B cell (primary cell): ENCODE results near the gene SH3RF3. TPM values are rescaled to one million over a fixed set of nuclear protein-coding genes. Genes with fewer than 3 reads are reported as not detected.

Experiments used
- ATAC-seq: fragments of 200-7000 bp; cut with Tn5 transposase; one replicate; pipeline ENCODE4 v1.10.0; 2021; ENCODE audit warnings: low read depth, mild to moderate bottlenecking, moderate number of reproducible peaks, moderate library complexity
- CTCF ChIA-PET: fragments of 350-600 bp; sonication (Branson Sonifier 250); formaldehyde crosslinking; loops from one replicate; lab custom pipeline; 2021; ENCODE audit warnings: antibody characterized with exemption, inconsistent platforms; lab: Charles Lee
- POLR2A ChIA-PET: fragments of 350-600 bp; sonication (Branson Sonifier 250); formaldehyde crosslinking; loops from one replicate; lab custom pipeline; 2021; ENCODE audit warnings: antibody characterized with exemption; lab: Charles Lee
- DNase-seq: peaks from one replicate; pipeline ENCODE4 v3.0.0; 2013
- H2AFZ ChIP-seq: 2 replicates; pipeline ENCODE4 v1.6.1; 2012; ENCODE audit warnings: mild to moderate bottlenecking, low read depth, low read length; ENCODE audit not compliant: insufficient read depth, poor library complexity, severe bottlenecking
- H3K27ac ChIP-seq, 2 donors: 1 replicate in 1 of 2; 2 replicates in 1 of 2; pipeline ENCODE4 v1.5.1; 2012 to 2013; ENCODE audit warnings: low read length in 2 of 2, mild to moderate bottlenecking in 2 of 2, moderate library complexity in 1 of 2
- H3K27me3 ChIP-seq, 4 experiments: fragments of 200-600 bp in 1 of 4; sonication (generic) in 1 of 4; replicated peaks in 1 of 4; 1 replicate in 2 of 4; 2 replicates in 2 of 4; pipeline versions ENCODE4 v1.6.1 to v1.7.0; 2013 to 2016; ENCODE audit warnings: low read length in 3 of 4, mild to moderate bottlenecking in 2 of 4, mixed read lengths in 1 of 4, moderate library complexity in 1 of 4; ENCODE audit not compliant: insufficient read depth in 4 of 4, control insufficient read depth in 3 of 4; ENCODE audit errors: control extremely low read depth in 1 of 4
- H3K36me3 ChIP-seq, 2 experiments: replicated peaks in 1 of 2; 1 replicate in 1 of 2; 2 replicates in 1 of 2; pipeline versions ENCODE4 v1.6.1 to v1.7.1; 2013; ENCODE audit warnings: low read length in 1 of 2; ENCODE audit not compliant: insufficient read depth in 2 of 2, control insufficient read depth in 1 of 2; ENCODE audit errors: control extremely low read depth in 1 of 2, extremely low read depth in 1 of 2
- H3K4me1 ChIP-seq, 2 donors: fragments of 200-600 bp in 1 of 2; sonication (generic) in 1 of 2; 1 replicate in 1 of 2; 2 replicates in 1 of 2; pipeline versions ENCODE4 v1.5.1 to v1.6.1; 2013 to 2017; ENCODE audit warnings: low read length in 2 of 2; ENCODE audit not compliant: control insufficient read depth in 2 of 2, insufficient read depth in 2 of 2
- H3K4me2 ChIP-seq: replicated peaks from 2 replicates; pipeline ENCODE3; 2012; ENCODE audit warnings: mild to moderate bottlenecking, low read depth, low read length; ENCODE audit not compliant: poor library complexity, severe bottlenecking
- H3K4me3 ChIP-seq, 5 experiments: fragments of 200-600 bp in 1 of 5; sonication (generic) in 1 of 5; 1 replicate in 3 of 5; 2 replicates in 2 of 5; pipeline versions ENCODE4 v1.5.1 to v1.7.0; 2011 to 2016; ENCODE audit warnings: low read length in 4 of 5, mild to moderate bottlenecking in 4 of 5, low read depth in 2 of 5, control low read depth in 1 of 5, moderate library complexity in 1 of 5; ENCODE audit not compliant: insufficient read depth in 1 of 5; ENCODE audit errors: control extremely low read depth in 1 of 5, extremely low read depth in 1 of 5
- H3K79me2 ChIP-seq: fragments of 200-600 bp; sonication (generic); one replicate; pipeline ENCODE4 v1.6.0; 2016; ENCODE audit warnings: low read length; ENCODE audit not compliant: control insufficient read depth, insufficient read depth
- H3K9ac ChIP-seq: fragments of 200-600 bp; sonication (generic); 2 replicates; pipeline ENCODE4 v1.6.1; 2017; ENCODE audit warnings: mild to moderate bottlenecking, low read length, moderate library complexity
- H3K9me3 ChIP-seq, 3 donors: one replicate each; pipeline versions ENCODE4 v1.6.1 to v1.7.1; 2013; ENCODE audit warnings: low read length in 2 of 3; ENCODE audit not compliant: control insufficient read depth in 2 of 3, insufficient read depth in 1 of 3; ENCODE audit errors: control extremely low read depth in 1 of 3
- H4K20me1 ChIP-seq: 2 replicates; pipeline ENCODE4 v1.6.0; 2012; ENCODE audit warnings: mild to moderate bottlenecking, low read length; ENCODE audit not compliant: insufficient read depth, control insufficient read depth, poor library complexity, severe bottlenecking
- H3K27ac Mint-ChIP-seq: one replicate; pipeline ENCODE4 v1.8.0; 2021; ENCODE audit warnings: mixed read lengths
- H3K27me3 Mint-ChIP-seq: one replicate; pipeline ENCODE4 v1.8.0; 2021; ENCODE audit warnings: mixed read lengths
- H3K4me1 Mint-ChIP-seq: one replicate; pipeline ENCODE4 v1.8.0; 2021; ENCODE audit warnings: mixed read lengths
- H3K4me3 Mint-ChIP-seq: one replicate; pipeline ENCODE4 v1.8.0; 2021; ENCODE audit warnings: mixed read lengths
- H3K9me3 Mint-ChIP-seq: one replicate; pipeline ENCODE4 v1.8.0; 2022; ENCODE audit warnings: mixed read lengths; ENCODE audit not compliant: insufficient read depth
- EZH2 ChIP-seq: IDR thresholded peaks from 2 replicates; pipeline ENCODE4 v1.6.1; 2012; ENCODE audit warnings: borderline replicate concordance, low read depth, mild to moderate bottlenecking, moderate library complexity, low read length; ENCODE audit not compliant: insufficient read depth, poor library complexity, severe bottlenecking
- whole genome bisulfite sequencing: methylation state at CpG from one replicate; pipeline ENCODE4 v1.1.5; 2013; ENCODE audit warnings: missing lambda C conversion rate; ENCODE audit not compliant: insufficient coverage; 5-methylcytosine and 5-hydroxymethylcytosine counted together
- intact Hi-C: fragments of 100-400 bp; cut with micrococcal nuclease; formaldehyde crosslinking; loops from one replicate; pipeline ENCODE4 v1.10.0; 2022
- polyA plus RNA-seq: library from polyadenylated mRNA; depleted of rRNA; stranded (reverse); fragments of >200 nt; gene quantifications from 2 replicates; pipeline ENCODE4 v1.2.3, GENCODE V29; 2012
- total RNA-seq, 2 donors: library from RNA; stranded (reverse); fragments of 120-200 nt in 1 of 2; gene quantifications; 1 replicate in 1 of 2; 2 replicates in 1 of 2; pipeline versions ENCODE4 v1.2.3 to v1.2.4, GENCODE V29; 2013 to 2022
- TF ChIP-seq, protein P1 (sequence below): fragments of 200-600 bp; IDR thresholded peaks from one replicate; pipeline ENCODE4 v1.8.0; 2022; ENCODE audit warnings: antibody characterized with exemption, mild to moderate bottlenecking

Gene SH3RF3
- total and polyA plus RNA-seq, 2 donors (not counting 1 experiment from before 2014, with no cell fraction given): 0.07 to 1.2 TPM

GRCh38 chr2:109268916-109269315 lies 139.9 kb downstream of the SH3RF3 start:
- no peaks in the 10 kb centered on the region for H3K9me3 Mint-ChIP-seq
- ATAC-seq (no peak), DNase-seq (no peak)
- Histone ChIP-seq H3K36me3 (no peaks in the 10 kb centered on the region), H3K79me2 (peaks cover 6% of the 10 kb centered on the region), H3K4me3 (no peak overlapping the region), H3K4me1 (no peaks in the 10 kb centered on the region), H2AFZ (no peak overlapping the region), H4K20me1 (no peaks in the 10 kb centered on the region), H3K9ac (no peak overlapping the region), H3K27me3 (no peaks in the 10 kb centered on the region), H3K9me3 (no peaks in the 10 kb centered on the region), H3K27ac (no peak overlapping the region), H3K4me2 (no peak overlapping the region)
- H3K27me3 Mint-ChIP-seq: no peaks in the 10 kb centered on the region
- 90% methylated on average over 7 of the region's 7 CpGs for WGBS
- intact Hi-C loops: no loop called here
- no peak overlapping the region for H3K4me3 Mint-ChIP-seq
- H3K27ac Mint-ChIP-seq: no peak overlapping the region
- ChIA-PET POLR2A (no interaction called here), CTCF (no interaction called here)
- TF ChIP-seq, protein P1, sequence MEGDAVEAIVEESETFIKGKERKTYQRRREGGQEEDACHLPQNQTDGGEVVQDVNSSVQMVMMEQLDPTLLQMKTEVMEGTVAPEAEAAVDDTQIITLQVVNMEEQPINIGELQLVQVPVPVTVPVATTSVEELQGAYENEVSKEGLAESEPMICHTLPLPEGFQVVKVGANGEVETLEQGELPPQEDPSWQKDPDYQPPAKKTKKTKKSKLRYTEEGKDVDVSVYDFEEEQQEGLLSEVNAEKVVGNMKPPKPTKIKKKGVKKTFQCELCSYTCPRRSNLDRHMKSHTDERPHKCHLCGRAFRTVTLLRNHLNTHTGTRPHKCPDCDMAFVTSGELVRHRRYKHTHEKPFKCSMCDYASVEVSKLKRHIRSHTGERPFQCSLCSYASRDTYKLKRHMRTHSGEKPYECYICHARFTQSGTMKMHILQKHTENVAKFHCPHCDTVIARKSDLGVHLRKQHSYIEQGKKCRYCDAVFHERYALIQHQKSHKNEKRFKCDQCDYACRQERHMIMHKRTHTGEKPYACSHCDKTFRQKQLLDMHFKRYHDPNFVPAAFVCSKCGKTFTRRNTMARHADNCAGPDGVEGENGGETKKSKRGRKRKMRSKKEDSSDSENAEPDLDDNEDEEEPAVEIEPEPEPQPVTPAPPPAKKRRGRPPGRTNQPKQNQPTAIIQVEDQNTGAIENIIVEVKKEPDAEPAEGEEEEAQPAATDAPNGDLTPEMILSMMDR: no peak
- TF ChIP-seq EZH2: no peak
- no peaks in the 10 kb centered on the region for H3K4me1 Mint-ChIP-seq

DNA sequence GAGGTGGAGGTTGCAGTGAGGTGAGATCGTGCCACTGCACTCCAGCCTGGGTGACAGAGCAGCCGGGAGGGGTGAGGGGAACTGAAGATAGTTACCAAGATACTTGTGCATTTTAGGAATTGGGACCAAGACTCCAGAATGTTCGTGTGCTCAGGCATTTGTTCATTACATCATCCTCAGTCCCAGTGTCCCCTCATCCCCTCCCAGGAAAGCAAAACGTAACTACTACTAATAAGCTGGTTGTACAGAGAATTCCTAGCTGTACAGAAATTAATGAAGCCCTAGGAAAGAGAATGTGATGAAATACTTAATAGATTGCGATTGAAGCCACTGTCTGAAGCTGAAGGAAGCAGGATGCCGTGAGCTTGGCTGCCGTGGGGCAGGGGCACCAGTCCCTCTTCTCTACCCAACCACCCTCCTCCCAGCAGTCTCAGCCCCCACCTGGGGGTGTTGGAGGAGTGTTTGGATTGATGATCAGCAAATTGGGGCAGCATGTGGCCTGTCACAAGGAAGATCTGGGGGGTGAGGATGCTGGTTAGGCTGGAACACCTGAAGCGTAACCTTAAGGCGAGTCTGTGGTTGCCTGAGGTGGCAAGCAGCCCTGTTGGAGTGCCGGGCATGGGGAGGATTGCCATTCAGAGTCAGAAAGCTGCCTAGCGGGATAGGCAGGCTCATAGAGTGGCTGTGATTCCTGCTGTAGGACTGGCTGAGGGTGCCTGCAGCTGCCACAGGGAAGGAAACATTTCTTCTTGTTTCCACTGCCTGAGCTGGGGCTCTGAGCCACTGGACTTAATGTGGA lies 140.9 kb downstream of the SH3RF3 start:
- Histone ChIP-seq H3K9ac (no peak overlapping the region), H3K79me2 (peaks cover 3% of the 10 kb centered on the region), H3K27me3 (no peaks in the 10 kb centered on the region), H3K9me3 (no peaks in the 10 kb centered on the region), H3K4me3 (no peak overlapping the region), H3K27ac (no peak overlapping the region), H3K4me2 (peak overlapping the region; percentile 13), H2AFZ (no peak overlapping the region), H3K4me1 (no peaks in the 10 kb centered on the region), H4K20me1 (no peaks in the 10 kb centered on the region), H3K36me3 (no peaks in the 10 kb centered on the region)
- DNase-seq (no peak), ATAC-seq (no peak)
- no peak overlapping the region for H3K27ac Mint-ChIP-seq
- no peaks in the 10 kb centered on the region for H3K4me1 Mint-ChIP-seq
- intact Hi-C loops: no loop called here
- no peak for TF ChIP-seq EZH2
- TF ChIP-seq, protein P1: no peak
- H3K9me3 Mint-ChIP-seq: no peaks in the 10 kb centered on the region
- CTCF ChIA-PET: no interaction called here
- POLR2A ChIA-PET: no interaction called here
- no peak overlapping the region for H3K4me3 Mint-ChIP-seq
- H3K27me3 Mint-ChIP-seq: no peaks in the 10 kb centered on the region
- WGBS: 63% methylated on average over 5 of the region's 11 CpGs
